OCI-LY3 (cell line): ENCODE data around the gene FAM216A.

ENCODE experiments used
- EZH2phosphoT487 ChIP-seq: fragments of 200-600 bp; shearing (Covaris generic); IDR thresholded peaks from 2 replicates; pipeline ENCODE4 v1.6.1; 2018; ENCODE audit warnings: antibody characterized with exemption, mixed run types, low read depth
- TF ChIP-seq, protein P1 (sequence below): fragments of 200-600, 300-600 bp; sonication (generic); IDR thresholded peaks from 2 replicates; pipeline ENCODE4 v1.5.1; 2014; ENCODE audit warnings: antibody characterized with exemption, low read length, low read depth

DNA sequence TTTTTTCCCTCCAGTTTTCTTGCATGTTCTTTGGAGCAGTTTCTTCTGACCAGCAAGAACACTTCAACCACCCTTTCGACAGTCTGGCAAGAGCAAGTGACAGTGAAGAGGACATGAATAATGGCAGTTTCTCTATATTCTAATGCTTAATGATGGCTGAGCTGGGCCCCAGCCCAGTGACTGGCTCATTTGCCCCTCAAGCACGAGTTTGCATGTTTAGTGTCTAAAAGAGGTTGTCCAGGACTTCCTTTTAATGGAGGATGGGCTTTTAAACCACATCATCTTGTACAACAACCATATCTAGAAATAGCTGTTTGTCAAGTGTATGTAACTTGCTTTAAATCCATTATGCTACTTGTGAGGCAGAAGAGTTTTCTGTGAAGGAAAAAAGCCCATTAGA is 61.9 kb downstream of the FAM216A start:
- TF ChIP-seq, protein P1, sequence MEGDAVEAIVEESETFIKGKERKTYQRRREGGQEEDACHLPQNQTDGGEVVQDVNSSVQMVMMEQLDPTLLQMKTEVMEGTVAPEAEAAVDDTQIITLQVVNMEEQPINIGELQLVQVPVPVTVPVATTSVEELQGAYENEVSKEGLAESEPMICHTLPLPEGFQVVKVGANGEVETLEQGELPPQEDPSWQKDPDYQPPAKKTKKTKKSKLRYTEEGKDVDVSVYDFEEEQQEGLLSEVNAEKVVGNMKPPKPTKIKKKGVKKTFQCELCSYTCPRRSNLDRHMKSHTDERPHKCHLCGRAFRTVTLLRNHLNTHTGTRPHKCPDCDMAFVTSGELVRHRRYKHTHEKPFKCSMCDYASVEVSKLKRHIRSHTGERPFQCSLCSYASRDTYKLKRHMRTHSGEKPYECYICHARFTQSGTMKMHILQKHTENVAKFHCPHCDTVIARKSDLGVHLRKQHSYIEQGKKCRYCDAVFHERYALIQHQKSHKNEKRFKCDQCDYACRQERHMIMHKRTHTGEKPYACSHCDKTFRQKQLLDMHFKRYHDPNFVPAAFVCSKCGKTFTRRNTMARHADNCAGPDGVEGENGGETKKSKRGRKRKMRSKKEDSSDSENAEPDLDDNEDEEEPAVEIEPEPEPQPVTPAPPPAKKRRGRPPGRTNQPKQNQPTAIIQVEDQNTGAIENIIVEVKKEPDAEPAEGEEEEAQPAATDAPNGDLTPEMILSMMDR, result no peak
- TF ChIP-seq EZH2phosphoT487, result no peak
